Mucosa of descending colon (tissue), 3 donors: ENCODE data around the gene PARP8. TPM values are rescaled to one million over a fixed set of nuclear protein-coding genes. Genes with fewer than 3 reads are reported as not detected.
"Not testable (repeated sequence)": the region's sequence is repeated elsewhere in the genome, so short reads cannot be mapped to it uniquely, and the experiment has no call there.

ENCODE experiments used
- ATAC-seq: fragments of 200-7000 bp; cut with Tn5 transposase; one replicate; pipeline ENCODE4 v1.9.1; 2020; ENCODE audit warnings: mild to moderate bottlenecking, moderate library complexity
- DNase-seq, 3 donors: peaks; one replicate each; pipeline ENCODE4 v3.0.0-alpha.2; 2020
- H3K36me3 ChIP-seq: fragments of 200-600 bp; one replicate; pipeline ENCODE4 v1.8.0; 2021; ENCODE audit warnings: low read depth, mild to moderate bottlenecking
- H3K4me1 ChIP-seq: fragments of 200-600 bp; one replicate; pipeline ENCODE4 v1.8.0; 2021; ENCODE audit warnings: low read depth, mild to moderate bottlenecking
- H3K4me3 ChIP-seq: fragments of 200-600 bp; one replicate; pipeline ENCODE4 v1.8.0; 2021; ENCODE audit warnings: mild to moderate bottlenecking
- H3K9me3 ChIP-seq: fragments of 200-600 bp; one replicate; pipeline ENCODE4 v1.8.0; 2021; ENCODE audit warnings: mild to moderate bottlenecking
- CTCF ChIP-seq: fragments of 200-600 bp; IDR thresholded peaks from one replicate; pipeline ENCODE4 v1.8.0; 2022; ENCODE audit warnings: antibody characterized with exemption, mild to moderate bottlenecking
- intact Hi-C, 2 donors: fragments of 100-400 bp; cut with DNase I in 1 of 2; cut with micrococcal nuclease in 1 of 2; formaldehyde crosslinking; loops; one replicate each; pipeline versions ENCODE4 v1.11.0 to v1.11.1; 2022; cut with DNase I, micrococcal nuclease
- total RNA-seq, 3 donors: library from RNA; stranded (reverse); fragmentation: NEBNext Ultra II Directional in 2 of 3; extraction: Animal tissue kit (Norgen Biotek cat#: 25700) in 2 of 3; gene quantifications; one replicate each; pipeline versions ENCODE4 v1.2.1 to v1.2.4, GENCODE V29; 2021 to 2023
- donor health status: DM: no; HTN: no; CAD: no; lungs with moderate emphysema.
- donor health status: DM: no; HTN: no; CAD: no.
- donor health status: DM: no; HTN: yes; CAD: no.

The PARP8 gene
- total RNA-seq, 3 donors from 2014 or later = 7.4 to 29.3 (median 20.1) TPM

- Histone ChIP-seq H3K4me1 (no peaks in the 10 kb centered on the region), H3K4me3 (no peak overlapping the region), H3K36me3 (no peaks in the 10 kb centered on the region), H3K9me3 (peaks cover 7% of the 10 kb centered on the region)
- intact Hi-C loops = no loop called here
- no peak for ATAC-seq
- TF ChIP-seq CTCF = no peak
- DNase-seq = no peak
Measured at GRCh38 chr5:50807661-50808060, 141.2 kb downstream of the PARP8 start.

GRCh38 chr5:50808406-50808805 lies 142.0 kb downstream of the PARP8 start:
- Histone ChIP-seq H3K4me3 (no peak overlapping the region), H3K4me1 (no peaks in the 10 kb centered on the region), H3K9me3 (peaks cover 3% of the 10 kb centered on the region), H3K36me3 (no peaks in the 10 kb centered on the region)
- no peak for TF ChIP-seq CTCF
- DNase-seq = no peak
- ATAC-seq = no peak
- intact Hi-C loops = no loop called here

GRCh38 chr5:50811746-50812145 lies 145.3 kb downstream of the PARP8 start:
- intact Hi-C loops, H3K4me1 ChIP-seq, DNase-seq, H3K36me3 ChIP-seq, ATAC-seq, H3K9me3 ChIP-seq, H3K4me3 ChIP-seq: not testable (repeated sequence)

- no peak for ATAC-seq
Measured at GRCh38 chr5:50813691-50814090, 147.3 kb downstream of the PARP8 start.

GRCh38 chr5:50814556-50814955 lies 148.1 kb downstream of the PARP8 start:
- DNase-seq (no peak), ATAC-seq (no peak)
- no peaks in the 10 kb centered on the region for H3K4me1 ChIP-seq
- TF ChIP-seq CTCF = no peak
- no peaks in the 10 kb centered on the region for H3K36me3 ChIP-seq
- intact Hi-C loops = no loop called here
- peaks cover 3% of the 10 kb centered on the region for H3K9me3 ChIP-seq
- H3K4me3 ChIP-seq = no peak overlapping the region

More at GRCh38 chr5:50813691-50814090, 147.3 kb downstream of the PARP8 start:
- no peak for DNase-seq
- intact Hi-C loops = no loop called here
- Histone ChIP-seq H3K36me3 (no peaks in the 10 kb centered on the region), H3K4me3 (no peak overlapping the region), H3K4me1 (no peaks in the 10 kb centered on the region), H3K9me3 (peaks cover 3% of the 10 kb centered on the region)
- no peak for TF ChIP-seq CTCF

GRCh38 chr5:50822046-50822445 lies 155.6 kb downstream of the PARP8 start:
- Histone ChIP-seq H3K9me3 (no peaks in the 10 kb centered on the region), H3K36me3 (no peaks in the 10 kb centered on the region), H3K4me1 (no peaks in the 10 kb centered on the region), H3K4me3 (no peak overlapping the region)
- intact Hi-C loops = no loop called here
- no peak for ATAC-seq
- no peak for DNase-seq
- TF ChIP-seq CTCF = no peak
